ENCODE results near the gene AKT3.
A peak's percentile ranks its signal among the peaks of the same experiment; 100 is the strongest.
"Not testable (repeated sequence)": the region's sequence is repeated elsewhere in the genome, so short reads cannot be mapped to it uniquely, and the experiment has no call there.

AKT3 gene

GRCh38 chr1:243842978-243843511, 7.0 kb downstream of the AKT3 start:
- no peak for TF ChIP-seq CTCF (IDR thresholded peaks at IDR 0.05; ENCODE audit: low read depth, low read length)
- peak overlapping the region in 1 of 2 donors; percentile 22 for H3K4me3 ChIP-seq (replicated peaks in 1 of 2; ENCODE audit: low read depth in 2 of 2, low read length in 2 of 2)
- DNase-seq (ENCODE audit: low read depth in 2 of 2), result peak; percentile 74 to 84

GRCh38 chr1:243842161-243842560, 7.9 kb downstream of the AKT3 start:
- H3K4me3 ChIP-seq (replicated peaks in 1 of 2; ENCODE audit: low read depth in 2 of 2, low read length in 2 of 2), result no peak overlapping the region
- no peak for TF ChIP-seq CTCF (IDR thresholded peaks at IDR 0.05; ENCODE audit: low read depth, low read length)
- DNase-seq (ENCODE audit: low read depth in 2 of 2), result no peak

GRCh38 chr1:243841507-243841906, 8.5 kb downstream of the AKT3 start:
- no peak for TF ChIP-seq CTCF (IDR thresholded peaks at IDR 0.05; ENCODE audit: low read depth, low read length)
- no peak overlapping the region for H3K4me3 ChIP-seq (replicated peaks in 1 of 2; ENCODE audit: low read depth in 2 of 2, low read length in 2 of 2)
- DNase-seq (ENCODE audit: low read depth in 2 of 2), result peak in 1 of 2 donors; percentile 72

- no peak for DNase-seq (ENCODE audit: low read depth in 2 of 2)
- H3K4me3 ChIP-seq (replicated peaks in 1 of 2; ENCODE audit: low read depth in 2 of 2, low read length in 2 of 2), result no peak overlapping the region
- no peak for TF ChIP-seq CTCF (IDR thresholded peaks at IDR 0.05; ENCODE audit: low read depth, low read length)
Measured at GRCh38 chr1:243837907-243838535, 12.0 kb downstream of the AKT3 start.

GRCh38 chr1:243834130-243834529, 15.9 kb downstream of the AKT3 start:
- DNase-seq (ENCODE audit: low read depth in 2 of 2), result no peak
- H3K4me3 ChIP-seq (replicated peaks in 1 of 2; ENCODE audit: low read depth in 2 of 2, low read length in 2 of 2), result no peak overlapping the region
- no peak for TF ChIP-seq CTCF (IDR thresholded peaks at IDR 0.05; ENCODE audit: low read depth, low read length)

GRCh38 chr1:243831463-243831862, 18.6 kb downstream of the AKT3 start:
- no peak overlapping the region for H3K4me3 ChIP-seq (replicated peaks in 1 of 2; ENCODE audit: low read depth in 2 of 2, low read length in 2 of 2)
- no peak for DNase-seq (ENCODE audit: low read depth in 2 of 2)
- TF ChIP-seq CTCF (IDR thresholded peaks at IDR 0.05; ENCODE audit: low read depth, low read length), result no peak

- no peak for DNase-seq (ENCODE audit: low read depth in 2 of 2)
- no peak overlapping the region for H3K4me3 ChIP-seq (replicated peaks in 1 of 2; ENCODE audit: low read depth in 2 of 2, low read length in 2 of 2)
- no peak for TF ChIP-seq CTCF (IDR thresholded peaks at IDR 0.05; ENCODE audit: low read depth, low read length)
Measured at GRCh38 chr1:243827206-243827605, 22.8 kb downstream of the AKT3 start.

GRCh38 chr1:243824907-243825306, 25.1 kb downstream of the AKT3 start:
- DNase-seq (ENCODE audit: low read depth in 2 of 2); H3K4me3 ChIP-seq (replicated peaks in 1 of 2; ENCODE audit: low read depth in 2 of 2, low read length in 2 of 2): not testable (repeated sequence)
